ENCODE data around the gene SV2C. TPM values are rescaled to one million over a fixed set of nuclear protein-coding genes. Genes with fewer than 3 reads are reported as not detected.

The SV2C gene
- total and polyA plus RNA-seq, 2 of the 13 experiments (the other 11 are each of a cell fraction or from before 2014, with no cell fraction given) = not detected

GRCh38 chr5:76371960-76372322 lies 288.8 kb downstream of the SV2C start (continued):
- TF ChIP-seq NR2C2 (CRISPR knock-in tag; IDR thresholded peaks at IDR 0.05; ENCODE audit: borderline replicate concordance) (no peak), ZBTB1 (CRISPR knock-in tag; IDR thresholded peaks at IDR 0.05; ENCODE audit: borderline replicate concordance) (no peak), TFAP4 (IDR thresholded peaks at IDR 0.05; ENCODE audit: borderline replicate concordance, low read depth) (peak; percentile 47; the same call in 1 of the 2 replicates), ZNF883 (CRISPR knock-in tag; IDR thresholded peaks at IDR 0.05; ENCODE audit: not compliant biosample characterization) (no peak), NCOR1 (IDR thresholded peaks at IDR 0.05; ENCODE audit: borderline replicate concordance, low read length) (no peak), MAFK (conservative IDR thresholded peaks at IDR 0.05 in 1 of 2, IDR thresholded peaks at IDR 0.05 in 1 of 2; ENCODE audit: low read length in 2 of 2) (peak; percentile 96), ZNF331 (CRISPR knock-in tag; IDR thresholded peaks at IDR 0.05) (no peak), ZNF746 (CRISPR knock-in tag; IDR thresholded peaks at IDR 0.05) (no peak), MAFF (IDR thresholded peaks at IDR 0.05; ENCODE audit: low read depth, low read length) (peak; percentile 97), YY1 (IDR thresholded peaks at IDR 0.05; ENCODE audit: insufficient read depth, insufficient replicate concordance, low read depth, low read length) (no peak), ZFP1 (CRISPR knock-in tag; IDR thresholded peaks at IDR 0.05) (no peak), DNMT3B (CRISPR knock-in tag; conservative IDR thresholded peaks at IDR 0.05) (no peak), MED13 (CRISPR knock-in tag; IDR thresholded peaks at IDR 0.05) (no peak), ZNF253 (CRISPR knock-in tag; IDR thresholded peaks at IDR 0.05; ENCODE audit: borderline replicate concordance) (no peak), KDM3A (CRISPR knock-in tag; IDR thresholded peaks at IDR 0.05; ENCODE audit: low read depth) (no peak), TAF15 (IDR thresholded peaks at IDR 0.05; ENCODE audit: low read depth, low read length, poor library complexity, severe bottlenecking) (no peak), ZSCAN9 (CRISPR knock-in tag; IDR thresholded peaks at IDR 0.05; ENCODE audit: borderline replicate concordance) (no peak), EED (CRISPR knock-in tag; IDR thresholded peaks at IDR 0.05) (no peak), PRMT3 (CRISPR knock-in tag; IDR thresholded peaks at IDR 0.05; ENCODE audit: borderline replicate concordance, low read depth) (no peak), KAT2B (IDR thresholded peaks at IDR 0.05; ENCODE audit: borderline replicate concordance, low read depth, low read length) (no peak), FOSL2 (CRISPR knock-in tag; IDR thresholded peaks at IDR 0.05) (peak; percentile 6; the same call in 1 of the 2 replicates), ZNF20 (CRISPR knock-in tag; IDR thresholded peaks at IDR 0.05) (no peak), SP140L (CRISPR knock-in tag; IDR thresholded peaks at IDR 0.05; ENCODE audit: borderline replicate concordance) (no peak), TFDP1 (CRISPR knock-in tag; IDR thresholded peaks at IDR 0.05; ENCODE audit: borderline replicate concordance) (no peak), FOXM1 (CRISPR knock-in tag; IDR thresholded peaks at IDR 0.05) (no peak), ZFP41 (CRISPR knock-in tag; IDR thresholded peaks at IDR 0.05; ENCODE audit: borderline replicate concordance) (no peak), ZNF207 (IDR thresholded peaks at IDR 0.05; ENCODE audit: borderline replicate concordance) (no peak)
- TF ChIP-seq, protein P1, sequence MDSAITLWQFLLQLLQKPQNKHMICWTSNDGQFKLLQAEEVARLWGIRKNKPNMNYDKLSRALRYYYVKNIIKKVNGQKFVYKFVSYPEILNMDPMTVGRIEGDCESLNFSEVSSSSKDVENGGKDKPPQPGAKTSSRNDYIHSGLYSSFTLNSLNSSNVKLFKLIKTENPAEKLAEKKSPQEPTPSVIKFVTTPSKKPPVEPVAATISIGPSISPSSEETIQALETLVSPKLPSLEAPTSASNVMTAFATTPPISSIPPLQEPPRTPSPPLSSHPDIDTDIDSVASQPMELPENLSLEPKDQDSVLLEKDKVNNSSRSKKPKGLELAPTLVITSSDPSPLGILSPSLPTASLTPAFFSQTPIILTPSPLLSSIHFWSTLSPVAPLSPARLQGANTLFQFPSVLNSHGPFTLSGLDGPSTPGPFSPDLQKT (CRISPR knock-in tag; IDR thresholded peaks at IDR 0.05; ENCODE audit: borderline replicate concordance) = no peak
- TF ChIP-seq, protein P2, sequence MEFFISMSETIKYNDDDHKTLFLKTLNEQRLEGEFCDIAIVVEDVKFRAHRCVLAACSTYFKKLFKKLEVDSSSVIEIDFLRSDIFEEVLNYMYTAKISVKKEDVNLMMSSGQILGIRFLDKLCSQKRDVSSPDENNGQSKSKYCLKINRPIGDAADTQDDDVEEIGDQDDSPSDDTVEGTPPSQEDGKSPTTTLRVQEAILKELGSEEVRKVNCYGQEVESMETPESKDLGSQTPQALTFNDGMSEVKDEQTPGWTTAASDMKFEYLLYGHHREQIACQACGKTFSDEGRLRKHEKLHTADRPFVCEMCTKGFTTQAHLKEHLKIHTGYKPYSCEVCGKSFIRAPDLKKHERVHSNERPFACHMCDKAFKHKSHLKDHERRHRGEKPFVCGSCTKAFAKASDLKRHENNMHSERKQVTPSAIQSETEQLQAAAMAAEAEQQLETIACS (CRISPR knock-in tag; IDR thresholded peaks at IDR 0.05) = no peak
